ENCODE data around the gene IGF1.

The IGF1 gene

DNA sequence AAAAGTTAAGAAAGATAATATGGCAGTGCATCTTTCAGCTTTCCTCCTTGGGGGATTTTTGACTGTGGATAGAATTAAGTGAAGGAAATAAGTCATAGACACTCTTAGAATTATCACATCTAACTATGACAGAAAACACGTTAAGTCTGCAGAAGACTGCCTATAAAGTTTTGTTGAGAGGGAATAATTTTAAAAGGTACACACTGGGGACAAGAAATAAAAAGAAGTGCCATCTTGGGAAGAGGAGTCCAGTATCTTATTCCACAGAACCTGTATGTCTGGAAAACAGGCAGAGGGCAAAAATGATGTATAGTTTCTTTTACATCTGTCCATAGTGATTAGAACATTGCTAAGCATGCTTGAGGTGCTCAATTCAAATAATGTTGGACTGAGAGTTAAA, 80.7 kb downstream of the IGF1 start:
- H3K36me3 ChIP-seq (ENCODE audit: control insufficient read depth in 1 of 2, insufficient read depth in 2 of 2, low read length in 2 of 2): no peaks in the 10 kb centered on the region
- H3K4me3 ChIP-seq (ENCODE audit: low read depth in 1 of 2, low read length in 2 of 2): no peak overlapping the region
- no peak overlapping the region for H3K27ac ChIP-seq (ENCODE audit: low read length)
- no peaks in the 10 kb centered on the region for H3K4me1 ChIP-seq (ENCODE audit: control insufficient read depth in 1 of 2, insufficient read depth in 2 of 2, low read length in 2 of 2)
- no peaks in the 10 kb centered on the region for H3K27me3 ChIP-seq (ENCODE audit: low read depth, low read length)
- no peaks in the 10 kb centered on the region for H3K9me3 ChIP-seq (ENCODE audit: control insufficient read depth in 1 of 2, low read length in 2 of 2)

DNA sequence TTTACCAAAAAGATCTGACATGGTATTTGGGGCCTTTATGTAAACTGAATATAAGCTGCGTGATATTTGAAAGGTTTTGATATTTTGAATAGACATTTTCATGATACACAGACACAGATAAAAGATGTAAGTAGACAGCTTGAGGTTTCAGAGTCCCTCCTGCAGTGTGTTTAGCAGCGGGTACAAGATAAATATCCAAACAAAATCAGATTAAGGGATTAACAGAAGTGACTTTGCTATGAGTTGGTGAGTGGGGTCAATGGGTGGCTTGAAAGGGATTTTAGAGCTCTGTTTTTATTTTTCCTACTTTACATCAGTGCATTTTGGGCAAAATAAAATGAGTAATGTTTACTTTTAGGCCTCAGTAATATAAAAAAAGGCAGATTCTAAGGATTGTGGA, 84.1 kb downstream of the IGF1 start:
- no peak overlapping the region for H3K27ac ChIP-seq (ENCODE audit: low read length)
- H3K27me3 ChIP-seq (ENCODE audit: low read depth, low read length): no peaks in the 10 kb centered on the region
- no peak overlapping the region for H3K4me3 ChIP-seq (ENCODE audit: low read depth in 1 of 2, low read length in 2 of 2)
- H3K4me1 ChIP-seq (ENCODE audit: control insufficient read depth in 1 of 2, insufficient read depth in 2 of 2, low read length in 2 of 2): no peaks in the 10 kb centered on the region
- H3K9me3 ChIP-seq (ENCODE audit: control insufficient read depth in 1 of 2, low read length in 2 of 2): no peaks in the 10 kb centered on the region
- H3K36me3 ChIP-seq (ENCODE audit: control insufficient read depth in 1 of 2, insufficient read depth in 2 of 2, low read length in 2 of 2): no peaks in the 10 kb centered on the region

DNA sequence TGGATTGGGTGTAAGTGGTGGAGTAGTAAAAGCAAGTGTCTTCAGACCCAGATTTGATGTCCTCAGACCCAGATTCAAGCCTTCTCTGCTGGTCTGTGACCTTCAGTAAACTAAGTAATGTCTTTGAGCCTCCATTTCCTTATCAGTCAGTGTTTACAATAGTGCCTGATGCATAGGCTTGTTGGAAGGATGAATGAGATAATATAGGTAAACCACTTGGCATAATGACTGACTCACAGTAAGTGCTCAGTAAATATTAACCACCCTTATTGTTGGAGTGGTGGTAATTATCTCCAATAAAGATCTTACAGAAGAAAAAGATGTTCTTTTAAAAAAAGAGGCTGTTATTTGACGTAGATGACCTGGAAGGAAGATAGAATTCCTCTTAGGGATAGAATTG, 86.2 kb downstream of the IGF1 start:
- no peaks in the 10 kb centered on the region for H3K36me3 ChIP-seq (ENCODE audit: control insufficient read depth in 1 of 2, insufficient read depth in 2 of 2, low read length in 2 of 2)
- H3K9me3 ChIP-seq (ENCODE audit: control insufficient read depth in 1 of 2, low read length in 2 of 2): no peaks in the 10 kb centered on the region
- H3K27me3 ChIP-seq (ENCODE audit: low read depth, low read length): no peaks in the 10 kb centered on the region
- H3K27ac ChIP-seq (ENCODE audit: low read length): no peak overlapping the region
- no peaks in the 10 kb centered on the region for H3K4me1 ChIP-seq (ENCODE audit: control insufficient read depth in 1 of 2, insufficient read depth in 2 of 2, low read length in 2 of 2)
- no peak overlapping the region for H3K4me3 ChIP-seq (ENCODE audit: low read depth in 1 of 2, low read length in 2 of 2)

GRCh38 chr12:102390068-102390467, 90.3 kb downstream of the IGF1 start:
- Histone ChIP-seq H3K27me3 (ENCODE audit: low read depth, low read length) (no peaks in the 10 kb centered on the region), H3K36me3 (ENCODE audit: control insufficient read depth in 1 of 2, insufficient read depth in 2 of 2, low read length in 2 of 2) (no peaks in the 10 kb centered on the region)

DNA sequence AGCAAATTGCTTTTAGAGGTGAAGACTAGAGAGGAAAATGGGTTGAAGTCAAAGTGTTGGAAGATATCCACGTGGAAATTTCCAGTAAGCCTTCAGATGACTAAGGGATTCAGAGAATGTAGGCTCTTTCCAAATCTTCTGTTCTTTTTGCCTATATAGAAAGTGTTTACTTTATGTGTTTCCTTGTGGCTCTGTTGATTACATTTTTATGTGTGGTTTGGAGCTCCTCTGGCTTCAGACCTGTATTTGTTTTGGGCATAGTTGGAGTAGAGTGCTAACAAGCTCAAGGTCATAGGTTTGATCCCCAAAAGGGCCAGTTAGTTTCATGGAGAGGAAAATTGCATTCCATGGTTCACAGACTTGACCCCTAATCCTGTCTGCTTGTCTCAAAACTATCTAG, 91.9 kb downstream of the IGF1 start:
- Histone ChIP-seq H3K27me3 (ENCODE audit: low read depth, low read length) (no peaks in the 10 kb centered on the region), H3K27ac (ENCODE audit: low read length) (no peak overlapping the region), H3K4me1 (ENCODE audit: control insufficient read depth in 1 of 2, insufficient read depth in 2 of 2, low read length in 2 of 2) (no peaks in the 10 kb centered on the region), H3K36me3 (ENCODE audit: control insufficient read depth in 1 of 2, insufficient read depth in 2 of 2, low read length in 2 of 2) (no peaks in the 10 kb centered on the region), H3K9me3 (ENCODE audit: control insufficient read depth in 1 of 2, low read length in 2 of 2) (no peaks in the 10 kb centered on the region), H3K4me3 (ENCODE audit: low read depth in 1 of 2, low read length in 2 of 2) (no peak overlapping the region)

More at GRCh38 chr12:102390068-102390467, 90.3 kb downstream of the IGF1 start:
- Histone ChIP-seq H3K9me3 (ENCODE audit: control insufficient read depth in 1 of 2, low read length in 2 of 2) (no peaks in the 10 kb centered on the region), H3K4me3 (ENCODE audit: low read depth in 1 of 2, low read length in 2 of 2) (no peak overlapping the region), H3K27ac (ENCODE audit: low read length) (no peak overlapping the region), H3K4me1 (ENCODE audit: control insufficient read depth in 1 of 2, insufficient read depth in 2 of 2, low read length in 2 of 2) (no peaks in the 10 kb centered on the region)

- Histone ChIP-seq H3K36me3 (ENCODE audit: control insufficient read depth in 1 of 2, insufficient read depth in 2 of 2, low read length in 2 of 2) (no peaks in the 10 kb centered on the region), H3K27ac (ENCODE audit: low read length) (no peak overlapping the region), H3K9me3 (ENCODE audit: control insufficient read depth in 1 of 2, low read length in 2 of 2) (no peaks in the 10 kb centered on the region), H3K4me3 (ENCODE audit: low read depth in 1 of 2, low read length in 2 of 2) (no peak overlapping the region), H3K4me1 (ENCODE audit: control insufficient read depth in 1 of 2, insufficient read depth in 2 of 2, low read length in 2 of 2) (no peaks in the 10 kb centered on the region), H3K27me3 (ENCODE audit: low read depth, low read length) (no peaks in the 10 kb centered on the region)
Observed at GRCh38 chr12:102385343-102385742, 95.0 kb downstream of the IGF1 start.

GRCh38 chr12:102379346-102380162, 100.8 kb downstream of the IGF1 start:
- Histone ChIP-seq H3K9me3 (ENCODE audit: control insufficient read depth in 1 of 2, low read length in 2 of 2) (no peaks in the 10 kb centered on the region), H3K4me1 (ENCODE audit: control insufficient read depth in 1 of 2, insufficient read depth in 2 of 2, low read length in 2 of 2) (no peaks in the 10 kb centered on the region), H3K4me3 (ENCODE audit: low read depth in 1 of 2, low read length in 2 of 2) (no peak overlapping the region), H3K36me3 (ENCODE audit: control insufficient read depth in 1 of 2, insufficient read depth in 2 of 2, low read length in 2 of 2) (no peaks in the 10 kb centered on the region), H3K27me3 (ENCODE audit: low read depth, low read length) (no peaks in the 10 kb centered on the region), H3K27ac (ENCODE audit: low read length) (no peak overlapping the region)

DNA sequence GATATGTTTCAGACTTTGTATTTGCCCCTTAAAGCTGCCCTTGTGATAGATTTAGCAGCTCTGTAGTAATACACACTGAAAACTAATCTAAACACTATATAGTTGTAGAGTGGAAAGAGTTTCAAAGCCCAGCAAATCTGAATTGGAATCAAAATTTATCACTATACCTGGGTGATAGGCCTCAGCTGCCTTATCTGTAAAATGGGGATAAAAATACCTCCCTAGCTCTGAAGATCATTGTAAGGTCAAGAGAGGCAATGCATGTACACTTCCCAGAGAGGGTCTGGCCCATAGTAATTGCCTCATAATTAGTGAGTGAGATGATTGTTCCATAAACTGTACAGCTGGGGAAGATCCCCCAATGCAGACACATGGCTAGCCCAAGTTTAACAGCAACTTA, 103.6 kb downstream of the IGF1 start:
- Histone ChIP-seq H3K4me1 (ENCODE audit: control insufficient read depth in 1 of 2, insufficient read depth in 2 of 2, low read length in 2 of 2) (no peaks in the 10 kb centered on the region), H3K27ac (ENCODE audit: low read length) (no peak overlapping the region), H3K4me3 (ENCODE audit: low read depth in 1 of 2, low read length in 2 of 2) (no peak overlapping the region)

DNA sequence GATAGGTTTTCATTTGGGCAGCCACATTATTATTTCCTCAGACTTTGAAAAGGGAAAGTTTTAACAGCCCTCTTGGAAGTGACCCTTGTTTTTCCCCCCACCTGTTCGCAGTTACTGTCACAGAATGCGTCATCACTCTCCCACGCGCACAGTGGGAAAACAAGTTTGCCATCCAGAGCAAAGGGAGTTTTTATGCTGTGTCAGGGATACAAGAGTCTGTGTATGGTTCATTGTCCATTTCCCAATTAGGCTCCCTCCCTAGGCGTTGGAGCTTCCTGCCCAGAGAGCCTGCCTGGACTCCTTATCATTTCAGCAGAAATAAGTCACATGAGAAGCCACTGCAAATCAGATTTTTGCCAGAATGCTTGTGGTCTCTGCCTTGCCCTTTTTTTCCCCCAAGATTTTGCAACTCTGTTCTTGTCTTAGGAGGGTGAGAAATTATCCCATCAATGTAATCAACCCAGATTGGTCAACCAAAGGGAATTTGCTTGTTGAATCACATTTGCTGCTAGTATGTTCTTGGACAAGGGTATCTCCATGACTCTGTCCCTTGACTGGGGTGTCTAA, 104.1 kb downstream of the IGF1 start:
- Histone ChIP-seq H3K27ac (ENCODE audit: low read length) (no peak overlapping the region), H3K36me3 (ENCODE audit: control insufficient read depth in 1 of 2, insufficient read depth in 2 of 2, low read length in 2 of 2) (no peaks in the 10 kb centered on the region), H3K4me1 (ENCODE audit: control insufficient read depth in 1 of 2, insufficient read depth in 2 of 2, low read length in 2 of 2) (no peaks in the 10 kb centered on the region), H3K4me3 (ENCODE audit: low read depth in 1 of 2, low read length in 2 of 2) (no peak overlapping the region), H3K9me3 (ENCODE audit: control insufficient read depth in 1 of 2, low read length in 2 of 2) (no peaks in the 10 kb centered on the region), H3K27me3 (ENCODE audit: low read depth, low read length) (no peaks in the 10 kb centered on the region)

More for the DNA sequence above, 103.6 kb downstream of the IGF1 start:
- H3K27me3 ChIP-seq (ENCODE audit: low read depth, low read length): no peaks in the 10 kb centered on the region
- H3K9me3 ChIP-seq (ENCODE audit: control insufficient read depth in 1 of 2, low read length in 2 of 2): no peaks in the 10 kb centered on the region
- H3K36me3 ChIP-seq (ENCODE audit: control insufficient read depth in 1 of 2, insufficient read depth in 2 of 2, low read length in 2 of 2): no peaks in the 10 kb centered on the region

GRCh38 chr12:102374190-102374589, 106.2 kb downstream of the IGF1 start:
- Histone ChIP-seq H3K27ac (ENCODE audit: low read length) (no peak overlapping the region), H3K27me3 (ENCODE audit: low read depth, low read length) (no peaks in the 10 kb centered on the region), H3K36me3 (ENCODE audit: control insufficient read depth in 1 of 2, insufficient read depth in 2 of 2, low read length in 2 of 2) (no peaks in the 10 kb centered on the region), H3K4me3 (ENCODE audit: low read depth in 1 of 2, low read length in 2 of 2) (no peak overlapping the region), H3K9me3 (ENCODE audit: control insufficient read depth in 1 of 2, low read length in 2 of 2) (no peaks in the 10 kb centered on the region), H3K4me1 (ENCODE audit: control insufficient read depth in 1 of 2, insufficient read depth in 2 of 2, low read length in 2 of 2) (no peaks in the 10 kb centered on the region)

DNA sequence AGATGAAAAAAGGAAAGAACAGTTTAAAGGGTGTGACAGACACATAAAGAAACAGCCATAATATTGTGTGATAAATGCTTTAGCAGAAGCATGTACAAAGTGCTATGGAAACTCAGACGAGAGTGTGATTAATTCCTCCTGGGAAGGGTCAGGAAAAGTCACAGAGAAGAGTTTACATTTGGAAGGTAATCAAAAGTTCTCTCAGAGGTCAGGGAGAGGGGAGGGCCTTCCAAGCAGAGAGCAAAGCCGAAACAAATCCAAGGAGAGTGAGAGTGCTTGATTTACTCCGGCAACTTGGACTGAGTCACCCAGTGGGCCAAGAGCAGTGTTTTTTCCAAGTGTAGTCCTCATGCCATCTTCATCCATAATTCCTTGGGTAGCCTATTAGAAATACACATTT, 108.3 kb downstream of the IGF1 start:
- Histone ChIP-seq H3K36me3 (ENCODE audit: control insufficient read depth in 1 of 2, insufficient read depth in 2 of 2, low read length in 2 of 2) (no peaks in the 10 kb centered on the region), H3K27ac (ENCODE audit: low read length) (no peak overlapping the region)

GRCh38 chr12:102371165-102371564, 109.2 kb downstream of the IGF1 start:
- H3K27me3 ChIP-seq (ENCODE audit: low read depth, low read length): no peaks in the 10 kb centered on the region
- H3K27ac ChIP-seq (ENCODE audit: low read length): no peak overlapping the region
- no peaks in the 10 kb centered on the region for H3K36me3 ChIP-seq (ENCODE audit: control insufficient read depth in 1 of 2, insufficient read depth in 2 of 2, low read length in 2 of 2)
- no peaks in the 10 kb centered on the region for H3K9me3 ChIP-seq (ENCODE audit: control insufficient read depth in 1 of 2, low read length in 2 of 2)
- no peak overlapping the region for H3K4me3 ChIP-seq (ENCODE audit: low read depth in 1 of 2, low read length in 2 of 2)
- H3K4me1 ChIP-seq (ENCODE audit: control insufficient read depth in 1 of 2, insufficient read depth in 2 of 2, low read length in 2 of 2): no peaks in the 10 kb centered on the region

More for the DNA sequence above, 108.3 kb downstream of the IGF1 start:
- Histone ChIP-seq H3K9me3 (ENCODE audit: control insufficient read depth in 1 of 2, low read length in 2 of 2) (no peaks in the 10 kb centered on the region), H3K27me3 (ENCODE audit: low read depth, low read length) (no peaks in the 10 kb centered on the region), H3K4me1 (ENCODE audit: control insufficient read depth in 1 of 2, insufficient read depth in 2 of 2, low read length in 2 of 2) (no peaks in the 10 kb centered on the region), H3K4me3 (ENCODE audit: low read depth in 1 of 2, low read length in 2 of 2) (no peak overlapping the region)
